ENCODE measurements around the gene PRXL2B. TPM values are rescaled to one million over a fixed set of nuclear protein-coding genes. Genes with fewer than 3 reads are reported as not detected.

The PRXL2B gene
- total and polyA plus RNA-seq, 3 experiments from 2014 or later, result 23.2 to 45.5 (median 41.3) TPM

DNA sequence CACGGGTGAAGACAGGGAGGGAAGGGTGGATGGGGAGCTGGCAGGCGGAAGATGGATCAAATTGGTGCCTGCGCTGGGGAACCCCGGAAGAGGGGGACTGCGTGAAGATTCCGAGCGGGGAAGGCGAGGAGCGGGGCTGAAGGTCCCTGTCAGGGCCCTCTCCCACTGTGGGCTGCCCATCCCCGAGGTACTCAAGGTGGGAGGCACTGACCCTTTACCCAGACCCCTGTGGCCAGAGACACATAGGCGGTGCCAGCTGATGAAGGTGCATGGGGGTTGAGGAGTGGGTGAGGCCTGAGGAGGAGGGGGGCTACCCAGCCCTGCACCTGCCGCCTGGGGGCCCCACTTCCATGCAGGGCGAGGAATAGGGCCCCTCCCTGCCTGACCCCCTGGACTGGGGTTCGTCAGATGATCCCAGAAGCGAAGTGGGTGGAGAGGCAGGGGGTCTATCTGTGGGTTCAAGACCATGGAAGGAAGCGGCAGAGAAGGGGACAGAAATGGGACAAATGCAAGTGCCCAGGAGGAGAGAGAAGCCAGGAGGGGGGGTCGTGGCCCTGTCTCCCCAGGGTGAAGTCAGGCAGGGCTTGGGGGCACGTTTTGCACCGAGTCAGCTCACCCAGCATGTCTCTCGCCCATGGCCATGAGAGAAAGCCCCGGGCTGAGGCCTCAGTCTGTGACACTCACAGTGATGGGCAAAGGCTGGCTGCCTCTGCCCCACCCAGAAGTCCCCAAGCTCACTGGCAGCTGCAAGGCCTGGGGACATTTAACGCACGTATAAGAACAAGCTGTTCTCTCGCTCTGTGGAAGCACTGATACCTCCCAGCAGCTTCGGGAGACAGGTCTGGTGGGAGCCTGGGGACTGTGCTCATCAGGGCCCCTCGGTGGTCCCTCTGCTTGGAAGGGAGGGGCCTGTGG lies 53.3 kb downstream of the PRXL2B start:
- Histone ChIP-seq H3K36me3 (ENCODE audit: insufficient read depth, low read length) (no peaks in the 10 kb centered on the region), H3K27me3 (ENCODE audit: insufficient read depth, low read length, poor library complexity, severe bottlenecking) (no peaks in the 10 kb centered on the region), H3K27ac (ENCODE audit: low read depth, low read length) (no peak overlapping the region), H3K4me3 (ENCODE audit: low read length) (no peak overlapping the region), H3K9me3 (ENCODE audit: low read length) (no peaks in the 10 kb centered on the region), H3K4me1 (ENCODE audit: insufficient read depth, low read length) (peaks cover 13% of the 10 kb centered on the region)
- peaks cover 7 to 23% (median 9%) of the 10 kb centered on the region in 3 donors for H3K4me1 Mint-ChIP-seq
- peak overlapping the region in 2 of 7 donors; percentile 44 to 54 for H3K4me3 Mint-ChIP-seq
- no peaks in the 10 kb centered on the region for H3K36me3 Mint-ChIP-seq
- CTCF ChIA-PET, result interaction anchor here (1.2 kb wide), 1 partner anchor 54 kb away, joined by 3 read pairs; no protein-coding TSS in a partner anchor
- DNase-seq, result no peak
- H3K27ac Mint-ChIP-seq, result peak overlapping the region in 4 of 8 donors; percentile 54 to 77 (median 66)
- POLR2A ChIA-PET, result no interaction called here
- peaks cover 0 to 5% of the 10 kb centered on the region in 2 donors for H3K27me3 Mint-ChIP-seq
- peaks cover 0 to 1% (median 0%) of the 10 kb centered on the region in 5 donors for H3K9me3 Mint-ChIP-seq

- no peaks in the 10 kb centered on the region for H3K36me3 Mint-ChIP-seq
- H3K36me3 ChIP-seq (ENCODE audit: insufficient read depth, low read length), result no peaks in the 10 kb centered on the region
- CTCF ChIA-PET, result no interaction called here
- peaks cover 0 to 5% of the 10 kb centered on the region in 2 donors for H3K27me3 Mint-ChIP-seq
- no peaks in the 10 kb centered on the region for H3K27me3 ChIP-seq (ENCODE audit: insufficient read depth, low read length, poor library complexity, severe bottlenecking)
- peak overlapping the region in 1 of 8 donors; percentile 29 for H3K27ac Mint-ChIP-seq
- POLR2A ChIA-PET, result no interaction called here
- no peak overlapping the region for H3K27ac ChIP-seq (ENCODE audit: low read depth, low read length)
- H3K9me3 ChIP-seq (ENCODE audit: low read length), result no peaks in the 10 kb centered on the region
- no peak overlapping the region for H3K4me3 ChIP-seq (ENCODE audit: low read length)
- H3K4me1 ChIP-seq (ENCODE audit: insufficient read depth, low read length), result peaks cover 13% of the 10 kb centered on the region
- DNase-seq, result no peak
- H3K4me3 Mint-ChIP-seq, result peak overlapping the region in 2 of 7 donors; percentile 42 to 44
- peaks cover 7 to 23% (median 9%) of the 10 kb centered on the region in 3 donors for H3K4me1 Mint-ChIP-seq
- H3K9me3 Mint-ChIP-seq, result peaks cover 0 to 3% (median 0%) of the 10 kb centered on the region in 5 donors
Observed at GRCh38 chr1:2640626-2641025, 54.0 kb downstream of the PRXL2B start.

Other genes with a start within 250 kb of the PRXL2B start
- 10 to 100 TPM in 1 of 2 experiments, 1 to 10 TPM in 1; 9.4 to 10.4 TPM for gene MORN1, start 195.2 kb upstream of the PRXL2B start, total RNA-seq
- gene MORN1, start 195.2 kb upstream of the PRXL2B start, polyA plus RNA-seq, result 3.3 TPM
- 100 to 1,000 TPM; 214 to 222 TPM for gene RER1, start 194.9 kb upstream of the PRXL2B start, total RNA-seq
- gene RER1, start 194.9 kb upstream of the PRXL2B start, polyA plus RNA-seq, result 166 TPM
- 10 to 100 TPM; 25.6 to 26.2 TPM for gene PEX10, start 174.2 kb upstream of the PRXL2B start, total RNA-seq
- 8.9 TPM for gene PEX10, start 174.2 kb upstream of the PRXL2B start, polyA plus RNA-seq
- gene PLCH2, start 110.5 kb upstream of the PRXL2B start, total RNA-seq, result 1 to 10 TPM; 2.5 TPM
- gene PLCH2, start 110.5 kb upstream of the PRXL2B start, polyA plus RNA-seq, result 2.8 TPM
- 10 to 100 TPM; 40.3 to 46.3 TPM for gene PANK4, start 60.2 kb upstream of the PRXL2B start, total RNA-seq
- gene PANK4, start 60.2 kb upstream of the PRXL2B start, polyA plus RNA-seq, result 25.0 TPM
- gene HES5, start 56.5 kb upstream of the PRXL2B start, total RNA-seq, result not detected
- not detected for gene HES5, start 56.5 kb upstream of the PRXL2B start, polyA plus RNA-seq
- 100 to 1,000 TPM; 164 to 168 TPM for gene TNFRSF14, start 30.4 kb upstream of the PRXL2B start, total RNA-seq
- 51.6 TPM for gene TNFRSF14, start 30.4 kb upstream of the PRXL2B start, polyA plus RNA-seq
- gene MMEL1, start 46.2 kb downstream of the PRXL2B start, total RNA-seq, result under 1 TPM in 1 of 2 experiments, not detected in 1; 0.44 TPM
- gene MMEL1, start 46.2 kb downstream of the PRXL2B start, polyA plus RNA-seq, result 6.8 TPM
- 1 to 10 TPM; 1.1 TPM for gene TTC34, start 214.9 kb downstream of the PRXL2B start, total RNA-seq
- 0.17 TPM for gene TTC34, start 214.9 kb downstream of the PRXL2B start, polyA plus RNA-seq